Activated effector memory CD4-positive, alpha-beta T cell treated with Interleukin-2 at 50 U/mL for 16 hours (primary cell): ENCODE data around the gene PRRT1B.
"Not testable (repeated sequence)": the region's sequence is repeated elsewhere in the genome, so short reads cannot be mapped to it uniquely, and the experiment has no call there.

Experiments used
- DNase-seq: peaks from one replicate; pipeline ENCODE4 v3.0.0-alpha.2; 2020

The PRRT1B gene

DNA sequence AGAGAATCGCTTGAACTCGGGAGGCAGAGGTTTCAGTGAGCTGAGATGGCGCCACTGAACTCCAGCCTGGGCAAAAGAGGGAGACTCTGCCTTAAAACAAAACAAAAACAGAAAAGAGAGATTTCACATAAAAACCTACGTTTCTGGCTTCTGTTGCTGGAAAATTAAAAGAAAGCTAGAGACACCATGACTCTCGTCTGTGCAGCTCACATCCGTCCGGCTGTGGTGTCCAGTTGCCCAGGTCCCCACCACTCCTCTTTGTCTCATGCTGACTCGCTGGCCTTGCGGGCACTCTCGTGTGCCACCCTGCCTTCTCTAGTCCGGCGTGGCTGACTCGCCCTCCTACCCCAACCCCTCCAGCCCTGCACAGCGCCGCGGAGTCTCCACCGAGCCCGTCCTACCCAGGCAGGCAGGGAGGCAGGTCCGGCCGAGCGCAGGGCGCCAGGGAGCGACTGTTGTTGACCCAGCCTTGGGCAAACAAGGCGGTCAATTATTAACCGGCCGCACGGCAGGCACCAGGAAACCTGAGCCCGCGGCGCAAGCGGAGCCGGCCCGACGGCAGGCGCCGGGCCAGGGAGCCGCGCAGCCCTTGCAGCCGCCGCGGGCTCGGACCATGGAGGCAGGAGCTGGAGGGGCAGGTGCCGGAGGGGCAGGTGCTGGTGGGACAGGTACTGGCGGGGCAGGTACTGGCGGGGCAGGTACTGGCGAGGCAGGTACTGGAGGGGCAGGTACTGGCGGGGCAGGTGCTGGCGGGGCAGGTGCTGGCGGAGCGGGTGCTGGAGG lies at the start of gene PRRT1B:
TSS of gene PRRT1B (plus strand) at position 521 of the 783 bp plus-strand sequence. CDS start at position 614, 93 bp downstream.
- DNase-seq, result no peak

DNA sequence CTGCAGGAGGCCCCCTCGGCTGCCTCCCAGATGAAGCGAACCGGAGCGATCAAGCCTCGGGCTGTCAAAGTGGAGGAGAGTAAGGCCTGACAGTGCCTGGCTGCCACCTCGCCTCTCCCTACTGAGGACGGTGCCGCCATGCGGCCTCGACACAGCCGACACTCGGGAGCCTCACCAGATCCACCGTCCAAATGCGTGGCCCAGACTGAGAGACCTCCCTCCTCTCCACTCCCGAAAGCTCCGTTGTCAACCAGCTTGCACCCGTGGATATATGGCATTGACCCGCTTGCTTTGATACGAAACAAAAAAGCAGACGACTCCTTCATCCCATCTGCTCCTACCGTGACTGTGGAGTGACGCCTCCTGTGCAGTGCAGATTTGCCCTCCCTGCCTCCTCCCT lies 49.5 kb upstream of the PRRT1B start:
- DNase-seq, result no peak

DNA sequence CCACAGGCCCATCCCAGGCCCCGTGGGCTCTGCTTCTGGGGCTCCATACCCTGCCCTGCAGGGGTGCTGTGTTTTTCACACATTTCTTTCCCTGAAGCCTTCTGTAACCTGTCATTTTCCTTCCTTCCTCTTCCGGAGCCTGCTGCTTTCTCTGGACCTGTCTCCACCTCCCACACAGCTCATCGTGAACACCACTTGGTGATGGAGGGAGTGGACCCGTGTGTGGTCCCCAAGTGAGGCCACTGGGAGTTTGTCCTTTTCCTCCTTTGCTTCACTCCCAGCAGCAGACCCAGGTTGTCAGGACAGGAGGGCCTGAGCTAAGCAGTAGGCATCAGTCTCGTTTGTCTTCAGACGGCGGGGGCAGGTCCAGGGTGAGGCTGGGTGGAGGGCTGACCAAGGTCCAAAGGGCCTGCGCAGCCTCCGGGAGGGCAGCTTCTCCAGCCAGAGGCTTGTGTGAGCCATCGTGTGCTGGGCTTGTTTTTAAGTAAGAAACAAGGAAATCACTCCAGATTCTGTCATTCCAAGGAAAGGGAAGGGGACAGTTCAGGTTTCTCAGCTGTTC lies 48.4 kb upstream of the PRRT1B start:
- DNase-seq, result no peak

DNA sequence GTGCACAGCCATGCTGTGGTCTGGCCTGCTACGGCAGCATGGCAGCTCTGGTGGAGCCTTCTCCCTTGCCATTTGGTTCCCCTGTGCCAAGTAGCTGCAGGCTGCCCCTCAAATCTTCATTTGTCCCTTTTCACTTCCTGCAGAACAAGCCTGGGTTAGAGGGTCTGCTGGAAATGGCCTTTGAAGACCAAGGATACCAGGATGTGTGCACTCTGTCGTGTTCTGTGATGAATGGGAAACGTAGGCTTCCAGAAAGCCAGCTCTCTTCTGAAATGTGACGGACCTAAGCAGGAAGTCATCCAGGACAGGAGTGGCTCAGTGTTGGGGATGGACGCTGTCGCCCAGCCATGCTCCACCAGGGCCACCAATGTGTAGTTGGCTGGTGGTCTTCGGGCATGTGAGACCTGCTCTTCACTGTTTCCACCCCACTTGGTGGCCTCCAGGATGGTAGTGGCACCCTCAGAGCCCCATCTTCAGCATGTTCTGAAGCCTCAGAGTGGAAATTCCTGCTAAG lies 46.0 kb upstream of the PRRT1B start:
- DNase-seq, result no peak

DNA sequence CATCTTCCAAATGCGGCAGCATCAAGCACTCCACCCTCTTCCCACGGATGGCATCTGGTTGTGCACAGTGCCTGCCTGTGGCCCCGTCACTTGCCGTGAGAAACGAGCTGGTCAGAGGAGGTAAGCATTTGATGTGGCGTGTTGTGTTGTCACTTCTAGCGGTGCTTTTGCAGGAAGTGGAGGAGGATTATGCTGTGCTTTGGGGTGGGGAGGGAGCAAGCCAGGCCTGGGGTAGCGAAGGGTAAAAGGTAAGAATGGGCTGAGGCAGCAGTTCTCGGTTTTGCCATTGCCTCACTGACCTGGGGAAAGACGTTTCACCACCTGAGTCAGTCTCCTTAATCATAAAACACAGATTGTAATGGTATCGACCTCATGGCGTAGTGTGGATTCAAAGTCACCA lies 44.9 kb upstream of the PRRT1B start:
- peak; percentile 72 for DNase-seq

DNA sequence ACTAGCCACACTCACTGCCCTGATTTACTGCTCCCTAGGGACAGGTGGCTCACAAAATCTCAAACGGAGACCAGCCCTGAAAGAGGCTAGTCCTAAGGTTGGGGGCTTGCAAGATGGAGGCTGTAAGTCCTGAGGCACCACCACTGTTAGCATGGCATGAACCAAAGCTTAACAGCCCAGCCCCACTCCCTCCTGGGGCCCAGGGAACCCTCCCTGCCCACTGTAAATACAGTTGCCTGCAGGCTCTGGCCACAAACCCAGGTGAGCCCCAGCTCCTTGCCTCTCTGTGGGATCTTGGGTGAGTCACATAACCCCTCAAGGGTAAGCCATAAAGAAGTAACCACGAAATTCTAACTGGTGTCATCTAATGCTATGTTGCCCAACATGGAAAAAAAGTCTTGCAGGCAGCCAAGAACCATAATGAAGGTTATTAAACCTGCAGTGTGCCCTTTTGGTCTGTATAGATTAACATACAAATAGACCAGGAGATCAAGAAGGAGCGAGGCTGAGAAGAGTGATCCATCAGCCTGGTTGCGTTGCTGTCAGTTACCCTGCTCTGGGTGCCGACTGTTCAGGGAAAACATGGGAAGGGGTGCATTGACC lies 44.3 kb upstream of the PRRT1B start:
- DNase-seq, result peak; percentile 55

DNA sequence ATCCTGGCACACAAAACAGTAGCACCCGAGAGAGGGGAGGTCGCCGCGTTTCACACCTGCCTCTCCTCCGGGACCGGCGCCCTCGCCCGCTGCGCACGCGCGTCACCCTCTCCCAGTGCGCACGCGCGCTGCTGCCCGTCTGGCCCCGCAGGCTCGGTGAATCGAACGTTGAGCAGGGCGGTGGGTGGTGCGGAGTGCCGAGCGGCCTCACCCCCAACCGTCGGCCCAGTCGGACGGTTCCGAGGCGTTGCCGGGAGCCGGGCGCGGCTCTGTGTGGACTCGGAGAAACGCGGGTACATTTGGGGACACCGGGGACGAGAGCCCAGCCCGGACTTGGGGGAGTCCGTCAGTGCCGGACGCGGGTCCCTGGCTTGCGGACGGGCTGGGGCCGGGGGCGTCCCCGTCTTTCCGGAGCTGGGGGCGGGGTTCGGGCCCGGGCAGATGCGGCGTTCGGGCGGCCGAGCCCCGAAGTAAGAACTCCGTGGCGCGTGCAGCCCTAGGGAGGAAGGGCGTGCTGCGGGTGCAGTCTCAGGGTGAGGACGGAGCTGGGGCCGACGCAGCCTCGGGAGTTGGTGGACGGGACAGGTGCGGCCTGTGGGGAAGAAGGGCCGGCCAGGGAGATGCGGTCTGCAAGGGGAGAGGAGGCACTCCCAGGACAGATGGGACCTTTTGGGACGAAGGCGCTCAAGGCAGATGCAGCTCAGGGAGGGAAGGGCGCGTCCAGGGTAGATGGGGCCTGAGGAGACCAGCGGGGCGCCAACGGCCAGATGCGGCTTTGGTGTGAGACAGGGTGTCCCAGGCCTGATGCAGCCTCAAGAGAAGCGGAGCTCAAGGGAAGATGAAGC lies 42.3 kb upstream of the PRRT1B start, which contains the start of gene POMT1:
TSS of gene POMT1 (plus strand) at position 138 of the 845 bp plus-strand sequence. CDS start 1,301 bp downstream, outside the sequence.
- peak; percentile 87 for DNase-seq

DNA sequence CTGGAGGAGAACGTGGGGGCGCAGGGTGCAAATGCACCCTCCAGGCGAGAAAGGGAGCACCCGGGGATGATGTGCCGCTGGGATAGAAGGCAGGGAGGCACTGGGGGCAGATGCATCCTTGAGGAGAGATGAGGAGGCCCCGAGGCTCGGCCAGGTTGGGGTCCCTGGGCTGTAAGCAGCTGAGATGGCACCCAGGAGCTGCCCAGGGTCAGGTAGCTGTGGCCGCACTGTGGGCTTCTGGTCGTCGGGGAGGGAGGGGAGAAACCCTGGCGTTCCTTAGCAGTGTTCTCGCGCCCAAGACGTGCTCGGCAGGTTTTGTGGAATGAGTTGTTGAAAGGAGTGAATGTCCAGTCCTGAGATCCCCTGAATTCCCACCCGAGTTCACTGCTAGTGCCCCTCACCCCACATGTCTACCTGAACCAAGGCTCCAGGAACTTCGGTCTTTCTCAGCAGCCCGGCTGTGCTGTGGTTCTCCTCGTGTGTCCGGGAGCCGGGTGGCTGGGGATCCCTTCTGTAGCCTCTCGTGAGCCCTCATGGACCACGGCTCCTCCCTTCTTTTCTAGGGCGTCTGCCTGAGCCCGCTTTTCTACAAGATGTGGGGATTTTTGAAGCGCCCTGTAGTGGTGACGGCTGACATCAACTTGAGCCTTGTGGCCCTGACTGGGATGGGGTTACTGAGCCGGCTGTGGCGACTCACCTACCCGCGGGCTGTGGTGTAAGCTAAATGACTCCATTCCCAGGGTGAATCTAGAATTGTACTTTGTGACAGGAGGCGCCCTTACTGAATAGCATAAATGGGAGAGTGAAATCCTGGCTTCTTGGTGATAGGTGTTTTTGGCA lies 41.5 kb upstream of the PRRT1B start:
- peak; percentile 46 for DNase-seq

DNA sequence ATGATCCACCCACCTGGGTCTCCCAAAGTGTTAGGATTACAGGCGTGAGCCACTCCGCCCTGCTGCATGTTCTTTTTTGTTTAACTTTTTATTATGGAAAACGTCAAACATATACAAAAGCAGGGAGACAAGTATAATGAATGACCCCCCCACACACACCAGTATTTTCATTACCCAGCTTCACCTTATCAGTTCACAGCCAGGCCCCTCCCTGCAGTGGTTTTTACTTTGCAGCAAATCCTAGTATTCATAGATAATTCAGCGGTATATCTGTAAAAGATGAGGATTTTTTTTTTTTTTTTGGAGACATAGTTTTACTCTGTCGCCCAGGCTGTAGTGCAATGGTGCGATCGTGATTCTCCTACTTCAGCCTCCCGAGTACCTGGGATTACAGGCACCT lies 40.3 kb upstream of the PRRT1B start:
- DNase-seq, result no peak

DNA sequence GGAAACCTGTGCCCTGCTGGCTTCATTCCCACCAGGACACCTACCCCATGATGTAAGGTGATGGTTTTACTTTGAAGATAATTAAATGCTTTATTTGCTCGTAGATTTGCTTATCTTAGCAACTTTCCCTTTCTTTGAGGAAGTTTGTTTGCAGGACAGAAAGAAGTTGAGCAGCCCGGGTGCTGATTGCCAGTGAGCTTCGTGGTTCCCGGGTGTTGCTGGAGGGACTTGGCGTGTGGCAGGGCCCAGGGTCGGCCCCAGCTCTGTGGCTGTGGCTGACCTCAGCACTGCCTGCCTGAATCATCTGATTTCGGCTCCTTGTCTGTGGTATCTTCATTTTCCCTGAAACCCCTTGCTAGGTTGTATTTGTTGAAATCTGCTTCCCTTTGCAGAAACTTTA lies 33.9 kb upstream of the PRRT1B start:
- DNase-seq, result no peak

DNA sequence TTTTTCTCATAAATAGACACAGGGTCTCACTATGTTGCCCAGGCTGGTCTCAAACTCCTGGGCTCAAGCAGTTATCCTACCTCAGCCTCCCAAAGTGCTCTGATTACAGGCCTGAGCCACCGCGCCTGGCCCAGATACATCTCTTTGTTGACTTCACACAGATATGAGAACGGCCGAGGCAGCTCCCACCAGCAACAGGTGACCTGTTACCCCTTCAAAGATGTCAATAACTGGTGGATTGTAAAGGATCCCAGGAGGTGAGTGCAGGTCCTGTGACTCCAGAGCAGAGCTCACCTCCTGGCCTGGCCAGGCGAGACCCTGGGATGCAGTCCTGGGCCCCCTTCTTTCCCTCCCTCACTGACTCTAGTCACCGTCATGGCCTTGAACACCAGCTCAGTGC lies 33.4 kb upstream of the PRRT1B start:
- no peak for DNase-seq

DNA sequence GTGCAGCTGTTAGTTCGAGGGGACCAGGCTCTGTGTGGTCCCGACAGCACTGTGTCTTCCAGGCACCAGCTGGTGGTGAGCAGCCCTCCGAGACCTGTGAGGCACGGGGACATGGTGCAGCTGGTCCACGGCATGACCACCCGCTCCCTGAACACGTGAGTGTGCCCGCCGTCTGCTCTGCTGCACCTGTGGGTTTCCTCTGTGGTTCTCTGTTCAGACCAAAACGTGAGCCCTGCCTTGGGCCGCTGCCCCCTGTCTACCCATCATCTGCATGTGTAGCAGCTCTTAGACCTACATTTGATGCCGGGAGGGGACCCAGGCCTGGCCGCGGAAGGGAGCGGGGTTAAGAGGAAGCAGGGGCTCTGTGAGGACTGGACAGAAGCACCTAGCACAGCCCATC lies 32.1 kb upstream of the PRRT1B start:
- no peak for DNase-seq

DNA sequence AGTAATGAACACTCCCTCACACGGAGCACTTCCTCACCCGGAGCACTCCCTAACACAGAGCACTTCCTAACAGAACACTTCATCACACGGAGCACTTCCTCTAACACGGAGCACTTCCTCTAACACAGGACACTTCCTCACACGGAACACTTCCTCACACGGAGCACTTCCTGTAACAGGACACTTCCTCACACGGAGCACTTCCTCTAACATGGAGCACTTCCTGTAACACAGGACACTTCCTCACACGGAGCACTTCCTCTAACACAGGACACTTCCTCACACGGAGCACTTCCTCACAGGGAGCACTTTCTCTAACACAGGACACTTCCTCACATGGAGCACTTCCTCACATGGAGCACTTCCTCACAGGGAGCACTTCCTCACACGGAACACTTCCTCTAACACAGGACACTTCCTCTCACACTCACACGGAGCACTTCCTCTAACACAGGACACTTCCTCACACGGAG lies 29.7 kb upstream of the PRRT1B start:
- not testable (repeated sequence) for DNase-seq

DNA sequence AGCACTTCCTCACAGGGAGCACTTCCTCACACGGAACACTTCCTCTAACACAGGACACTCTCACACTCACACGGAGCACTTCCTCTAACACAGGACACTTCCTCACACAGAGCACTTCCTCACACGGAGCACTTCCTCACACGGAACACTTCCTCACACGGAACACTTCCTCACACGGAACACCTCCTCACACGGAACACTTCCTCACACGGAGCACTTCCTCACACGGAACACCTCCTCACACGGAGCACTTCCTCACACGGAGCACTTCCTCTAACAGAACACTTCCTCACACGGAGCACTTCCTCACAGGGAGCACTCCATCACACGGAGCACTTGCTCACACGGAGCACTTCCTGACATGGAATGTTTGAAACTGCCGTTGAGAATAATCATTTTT lies 29.2 kb upstream of the PRRT1B start:
- no peak for DNase-seq

DNA sequence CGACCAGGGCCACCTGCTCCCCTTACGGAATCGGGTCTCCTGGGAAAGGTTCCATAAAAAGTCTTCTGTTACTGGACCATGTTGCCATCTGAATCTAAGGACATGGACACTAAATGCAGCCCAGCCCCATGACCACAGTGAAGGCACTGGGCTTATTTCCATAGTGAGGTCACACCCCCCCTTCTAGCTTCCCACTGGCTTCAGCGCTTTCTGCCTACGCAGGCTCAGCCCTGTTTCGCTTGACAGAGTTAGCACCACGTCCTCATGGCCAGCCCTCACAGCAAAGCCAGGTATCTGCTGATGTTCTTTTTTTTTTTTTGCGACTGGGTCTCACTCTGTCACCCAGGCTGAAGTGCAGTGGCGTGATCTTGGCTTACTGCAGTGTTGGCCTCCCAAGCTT lies 28.4 kb upstream of the PRRT1B start:
- no peak for DNase-seq

DNA sequence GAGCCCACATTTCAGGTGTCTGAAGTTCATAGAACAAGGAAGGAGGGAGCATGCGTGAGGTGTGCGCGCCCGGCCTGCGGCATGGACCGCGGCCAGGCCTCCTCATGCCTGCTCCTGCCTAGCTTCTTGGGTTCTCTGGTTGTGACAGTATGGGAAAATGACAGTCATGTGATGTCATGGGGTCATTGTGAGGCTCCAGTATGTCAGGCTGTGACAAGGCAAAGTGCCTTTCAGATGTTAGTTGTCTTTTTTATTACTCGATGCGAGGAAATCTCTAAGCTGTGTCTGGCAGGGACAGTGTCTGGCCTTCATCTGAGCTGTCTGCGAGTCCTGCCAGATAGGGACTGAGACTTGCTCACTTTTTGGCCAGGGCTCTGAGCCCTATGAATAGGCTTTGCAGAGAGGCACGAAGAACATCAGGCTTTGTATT lies 27.5 kb upstream of the PRRT1B start:
- no peak for DNase-seq

DNA sequence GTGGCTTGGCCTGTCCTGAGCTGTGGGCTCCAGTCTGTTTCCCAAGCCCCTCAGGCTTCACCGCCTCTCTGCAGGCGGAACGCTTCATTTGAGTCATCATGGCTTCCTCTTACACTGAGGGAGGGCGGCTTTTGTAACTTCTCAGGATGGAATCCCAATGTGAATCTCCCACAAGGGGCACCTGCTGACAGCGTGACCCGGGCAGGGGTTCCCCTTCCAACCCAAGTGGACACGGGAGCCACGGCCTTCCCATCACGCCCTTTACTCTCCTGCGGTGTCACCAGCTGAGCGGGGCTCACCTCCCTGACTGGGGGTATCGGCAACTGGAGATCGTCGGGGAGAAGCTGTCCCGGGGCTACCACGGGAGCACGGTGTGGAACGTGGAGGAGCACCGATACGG lies 26.8 kb upstream of the PRRT1B start:
- no peak for DNase-seq

DNA sequence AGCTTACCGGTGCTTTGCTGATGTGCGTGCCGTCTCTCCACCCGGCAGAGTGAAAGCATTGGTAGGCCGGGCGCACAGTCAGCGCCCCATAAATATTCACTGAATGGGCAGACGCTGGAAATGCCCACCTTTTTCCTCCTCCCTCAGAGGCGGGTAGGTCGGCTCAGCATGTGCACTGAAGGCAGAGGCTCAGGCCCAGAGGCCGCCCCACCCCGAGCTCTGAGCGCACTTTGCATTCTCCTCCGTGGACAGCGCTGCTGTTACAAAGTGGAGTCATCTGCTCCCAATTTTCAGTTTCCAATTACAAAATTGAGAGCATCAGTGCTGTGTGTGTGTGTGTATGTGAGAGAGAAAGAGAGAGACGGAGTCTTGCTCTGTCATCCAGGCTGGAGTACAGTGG lies 24.8 kb upstream of the PRRT1B start:
- DNase-seq, result no peak

DNA sequence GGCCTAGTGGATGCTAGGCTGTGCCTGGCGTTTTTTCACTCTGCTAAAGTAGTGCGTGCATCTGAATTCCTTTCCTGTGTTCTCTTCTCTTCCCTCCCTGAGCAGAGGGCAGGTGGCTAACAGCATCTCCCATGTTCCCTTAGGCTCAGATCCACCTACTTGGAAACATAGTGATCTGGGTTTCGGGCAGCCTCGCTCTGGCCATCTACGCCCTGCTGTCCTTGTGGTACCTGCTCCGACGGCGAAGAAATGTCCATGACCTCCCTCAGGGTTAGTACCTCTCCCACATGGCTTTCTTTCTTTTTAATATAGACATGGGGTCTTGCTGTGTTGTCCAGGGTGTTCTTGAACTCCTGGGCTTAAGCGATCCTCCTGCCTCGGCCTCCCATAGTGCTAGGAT lies 24.1 kb upstream of the PRRT1B start:
- no peak for DNase-seq

DNA sequence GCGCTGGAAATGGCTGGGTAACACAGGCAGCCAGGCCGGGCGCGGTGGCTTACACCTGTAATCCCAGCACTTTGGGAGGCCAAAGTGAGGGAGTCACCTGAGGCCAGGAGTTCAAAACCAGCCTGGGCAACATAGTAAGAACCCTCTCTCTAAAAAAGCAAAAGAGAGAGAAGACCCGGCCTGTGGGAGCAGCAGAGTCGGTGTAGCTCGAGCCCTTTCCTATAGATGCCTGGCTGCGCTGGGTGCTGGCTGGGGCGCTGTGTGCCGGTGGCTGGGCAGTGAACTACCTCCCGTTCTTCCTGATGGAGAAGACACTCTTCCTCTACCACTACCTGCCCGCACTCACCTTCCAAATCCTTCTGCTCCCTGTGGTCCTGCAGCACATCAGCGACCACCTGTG lies 23.5 kb upstream of the PRRT1B start:
- DNase-seq, result no peak

DNA sequence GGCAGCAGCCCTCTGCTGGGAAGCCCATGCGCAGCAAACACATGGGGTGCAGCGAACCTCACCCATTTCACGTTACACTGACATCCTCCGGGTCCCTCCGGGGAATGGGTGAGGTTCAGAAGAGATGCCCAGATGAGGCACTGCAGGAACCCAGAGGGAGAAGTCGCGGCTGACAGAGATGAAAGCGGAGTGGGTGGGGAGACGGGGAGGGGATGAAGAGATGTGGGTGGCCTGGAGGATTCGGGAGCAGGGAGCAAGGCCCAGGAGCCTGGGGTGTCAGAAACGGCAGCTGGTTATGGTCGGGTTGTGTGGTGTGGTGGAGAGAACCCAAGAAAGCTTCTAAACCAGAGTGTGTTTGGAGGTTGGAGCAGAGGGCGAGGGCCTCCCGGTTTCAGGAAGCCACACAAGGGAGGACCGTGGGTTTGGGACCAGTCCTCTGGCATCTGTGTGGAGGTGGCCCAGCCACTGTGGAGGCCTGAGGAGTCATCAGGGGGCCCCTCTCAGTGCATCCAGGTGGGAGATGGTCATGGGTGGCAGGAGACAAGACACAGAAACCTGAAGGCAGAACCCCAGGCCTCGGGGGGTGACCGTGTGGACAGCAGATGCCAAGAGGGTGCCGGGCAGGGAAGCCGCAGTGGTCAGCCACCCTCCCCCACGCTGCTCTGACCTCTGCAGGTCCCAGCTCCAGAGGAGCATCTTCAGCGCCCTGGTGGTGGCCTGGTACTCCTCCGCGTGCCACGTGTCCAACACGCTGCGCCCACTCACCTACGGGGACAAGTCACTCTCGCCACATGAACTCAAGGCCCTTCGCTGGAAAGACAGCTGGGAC lies 22.9 kb upstream of the PRRT1B start:
- DNase-seq, result no peak
